Astrocyte (in vitro differentiated cells and primary cell): ENCODE measurements around the gene APBB2. TPM values are rescaled to one million over a fixed set of nuclear protein-coding genes. Genes with fewer than 3 reads are reported as not detected.

Source experiments
- DNase-seq: peaks from one replicate; pipeline ENCODE4 v3.0.0-alpha.2; 2010; ENCODE audit warnings: low read depth
- FAIRE-seq: peaks from 2 replicates; lab custom pipeline; 2011; peaks lifted over from hg19 to GRCh38; lab: Jason Lieb, UNC
- H2AFZ ChIP-seq: 2 replicates; pipeline ENCODE4 v1.6.0; 2012; ENCODE audit warnings: low read depth, low read length, inconsistent platforms
- H3K27ac ChIP-seq: 2 replicates; pipeline ENCODE4 v1.5.1; 2011; ENCODE audit warnings: low read depth, low read length, inconsistent platforms
- H3K27me3 ChIP-seq: 2 replicates; pipeline ENCODE4 v1.6.0; 2011; ENCODE audit warnings: low read length, inconsistent platforms; ENCODE audit not compliant: insufficient read depth
- H3K36me3 ChIP-seq: 2 replicates; pipeline ENCODE4 v1.5.1; 2011; ENCODE audit warnings: low read length, inconsistent platforms; ENCODE audit not compliant: insufficient read depth
- H3K4me1 ChIP-seq: 2 replicates; pipeline ENCODE4 v1.5.1; 2011; ENCODE audit warnings: low read length, inconsistent platforms; ENCODE audit not compliant: insufficient read depth
- H3K4me2 ChIP-seq: 2 replicates; pipeline ENCODE4 v1.6.0; 2012; ENCODE audit warnings: low read length, inconsistent platforms
- H3K4me3 ChIP-seq: 2 replicates; pipeline ENCODE4 v1.5.1; 2011; ENCODE audit warnings: low read depth, mild to moderate bottlenecking, low read length, inconsistent platforms; ENCODE audit not compliant: insufficient read depth
- H3K79me2 ChIP-seq: 2 replicates; pipeline ENCODE4 v1.6.0; 2012; ENCODE audit warnings: mild to moderate bottlenecking, low read length, inconsistent platforms; ENCODE audit not compliant: insufficient read depth
- H3K9ac ChIP-seq: 2 replicates; pipeline ENCODE4 v1.6.0; 2012; ENCODE audit warnings: mild to moderate bottlenecking, low read length, inconsistent platforms
- H3K9me3 ChIP-seq: 2 replicates; pipeline ENCODE4 v1.5.1; 2012; ENCODE audit warnings: low read depth, mild to moderate bottlenecking, low read length, inconsistent platforms; ENCODE audit not compliant: insufficient read depth
- H4K20me1 ChIP-seq: 2 replicates; pipeline ENCODE4 v1.6.0; 2012; ENCODE audit warnings: low read length, inconsistent platforms; ENCODE audit not compliant: insufficient read depth
- H3K27ac Mint-ChIP-seq: one replicate; pipeline ENCODE4 v1.8.0; 2021; ENCODE audit warnings: mild to moderate bottlenecking, mixed read lengths; ENCODE audit not compliant: unreplicated experiment
- H3K27me3 Mint-ChIP-seq: one replicate; pipeline ENCODE4 v1.8.0; 2021; ENCODE audit warnings: low read depth, mixed read lengths; ENCODE audit not compliant: unreplicated experiment
- H3K36me3 Mint-ChIP-seq: one replicate; pipeline ENCODE4 v1.8.0; 2021; ENCODE audit warnings: low read depth, mixed read lengths; ENCODE audit not compliant: unreplicated experiment
- H3K4me1 Mint-ChIP-seq: one replicate; pipeline ENCODE4 v1.8.0; 2021; ENCODE audit warnings: low read depth, mixed read lengths; ENCODE audit not compliant: unreplicated experiment
- H3K4me3 Mint-ChIP-seq: one replicate; pipeline ENCODE4 v1.8.0; 2021; ENCODE audit warnings: mild to moderate bottlenecking, moderate library complexity, mixed read lengths; ENCODE audit not compliant: unreplicated experiment
- H3K9me3 Mint-ChIP-seq: one replicate; pipeline ENCODE4 v1.8.0; 2021; ENCODE audit warnings: mild to moderate bottlenecking, mixed read lengths; ENCODE audit not compliant: unreplicated experiment
- CTCF ChIP-seq: IDR thresholded peaks from 2 replicates; pipeline ENCODE4 v1.5.1; 2011; ENCODE audit warnings: low read depth, mild to moderate bottlenecking, inconsistent platforms, low read length, moderate library complexity; ENCODE audit not compliant: insufficient read depth
- EZH2 ChIP-seq: IDR thresholded peaks from 2 replicates; pipeline ENCODE4 v1.6.1; 2012; ENCODE audit warnings: mild to moderate bottlenecking, low read length, inconsistent platforms; ENCODE audit not compliant: insufficient read depth
- total RNA-seq: library from RNA; stranded (reverse); gene quantifications from 2 replicates; pipeline ENCODE4 v1.2.1, GENCODE V29; 2021

APBB2 gene
- total RNA-seq, 1 donor from 2014 or later = 173 TPM

GRCh38 chr4:41133454-41134018 is 80.8 kb downstream of the APBB2 start:
- peaks cover 6% of the 10 kb centered on the region for H3K4me1 ChIP-seq
- H3K36me3 ChIP-seq = no peaks in the 10 kb centered on the region
- no peak overlapping the region for H3K4me3 ChIP-seq
- no peak overlapping the region for H3K4me2 ChIP-seq
- FAIRE-seq = no peak
- peaks cover 18% of the 10 kb centered on the region for H3K36me3 Mint-ChIP-seq
- H3K4me1 Mint-ChIP-seq = peaks cover 71% of the 10 kb centered on the region
- H3K9me3 ChIP-seq = no peaks in the 10 kb centered on the region
- peak overlapping the region; percentile 72 for H3K27ac Mint-ChIP-seq
- H3K79me2 ChIP-seq = peaks cover 87% of the 10 kb centered on the region
- H3K27me3 ChIP-seq = no peaks in the 10 kb centered on the region
- no peak for DNase-seq
- TF ChIP-seq EZH2 (no peak), CTCF (no peak)
- H3K9me3 Mint-ChIP-seq = no peaks in the 10 kb centered on the region
- no peak overlapping the region for H2AFZ ChIP-seq
- peaks cover 48% of the 10 kb centered on the region for H4K20me1 ChIP-seq
- H3K4me3 Mint-ChIP-seq = no peak overlapping the region
- H3K9ac ChIP-seq = no peak overlapping the region
- H3K27me3 Mint-ChIP-seq = no peaks in the 10 kb centered on the region
- no peak overlapping the region for H3K27ac ChIP-seq

- DNase-seq (no peak), FAIRE-seq (no peak)
- TF ChIP-seq EZH2 (no peak), CTCF (no peak)
- Mint-ChIP-seq H3K27me3 (no peaks in the 10 kb centered on the region), H3K27ac (peak overlapping the region; percentile 13), H3K9me3 (no peaks in the 10 kb centered on the region), H3K4me1 (peaks cover 63% of the 10 kb centered on the region), H3K36me3 (peaks cover 16% of the 10 kb centered on the region), H3K4me3 (peak overlapping the region; percentile 22)
- H3K4me3 ChIP-seq = no peak overlapping the region
- H3K36me3 ChIP-seq = no peaks in the 10 kb centered on the region
- H3K9me3 ChIP-seq = no peaks in the 10 kb centered on the region
- H3K9ac ChIP-seq = no peak overlapping the region
- no peak overlapping the region for H3K4me2 ChIP-seq
- peaks cover 59% of the 10 kb centered on the region for H4K20me1 ChIP-seq
- H3K79me2 ChIP-seq = peaks cover 88% of the 10 kb centered on the region
- H3K27ac ChIP-seq = no peak overlapping the region
- no peak overlapping the region for H2AFZ ChIP-seq
- no peaks in the 10 kb centered on the region for H3K27me3 ChIP-seq
- peaks cover 6% of the 10 kb centered on the region for H3K4me1 ChIP-seq
Observed at GRCh38 chr4:41132055-41132683, 82.2 kb downstream of the APBB2 start.

GRCh38 chr4:41129936-41130440 is 84.4 kb downstream of the APBB2 start:
- peaks cover 55% of the 10 kb centered on the region for H3K4me1 Mint-ChIP-seq
- no peaks in the 10 kb centered on the region for H3K27me3 Mint-ChIP-seq
- Histone ChIP-seq H4K20me1 (peaks cover 63% of the 10 kb centered on the region), H3K9me3 (no peaks in the 10 kb centered on the region), H3K4me1 (peaks cover 7% of the 10 kb centered on the region), H3K36me3 (no peaks in the 10 kb centered on the region), H3K4me2 (no peak overlapping the region), H3K79me2 (peaks cover 85% of the 10 kb centered on the region), H2AFZ (no peak overlapping the region), H3K9ac (no peak overlapping the region), H3K27me3 (no peaks in the 10 kb centered on the region), H3K27ac (no peak overlapping the region), H3K4me3 (no peak overlapping the region)
- DNase-seq (no peak), FAIRE-seq (no peak)
- no peaks in the 10 kb centered on the region for H3K9me3 Mint-ChIP-seq
- H3K36me3 Mint-ChIP-seq = peaks cover 16% of the 10 kb centered on the region
- TF ChIP-seq CTCF (no peak), EZH2 (no peak)
- H3K4me3 Mint-ChIP-seq = no peak overlapping the region
- H3K27ac Mint-ChIP-seq = peak overlapping the region; percentile 67
